ENCODE data around the gene CCDC92B.

Gene CCDC92B

GRCh38 chr17:2689411-2690164, 59.9 kb downstream of the CCDC92B start:
- TF ChIP-seq CTCF (conservative IDR thresholded peaks at IDR 0.05), result no peak
- no peak overlapping the region; the same call in 1 of the 2 replicates for H3K27ac ChIP-seq

GRCh38 chr17:2688351-2689342, 60.8 kb downstream of the CCDC92B start:
- H3K27ac ChIP-seq, result peak overlapping the region; percentile 75; the same call in 1 of the 2 replicates
- no peak for TF ChIP-seq CTCF (conservative IDR thresholded peaks at IDR 0.05)

- no peak for TF ChIP-seq CTCF (conservative IDR thresholded peaks at IDR 0.05)
- peak overlapping the region; percentile 75 for H3K27ac ChIP-seq
Measured at GRCh38 chr17:2687074-2687418, 62.4 kb downstream of the CCDC92B start.

- TF ChIP-seq CTCF (conservative IDR thresholded peaks at IDR 0.05), result no peak
Measured at GRCh38 chr17:2685696-2686095, 63.8 kb downstream of the CCDC92B start.

DNA sequence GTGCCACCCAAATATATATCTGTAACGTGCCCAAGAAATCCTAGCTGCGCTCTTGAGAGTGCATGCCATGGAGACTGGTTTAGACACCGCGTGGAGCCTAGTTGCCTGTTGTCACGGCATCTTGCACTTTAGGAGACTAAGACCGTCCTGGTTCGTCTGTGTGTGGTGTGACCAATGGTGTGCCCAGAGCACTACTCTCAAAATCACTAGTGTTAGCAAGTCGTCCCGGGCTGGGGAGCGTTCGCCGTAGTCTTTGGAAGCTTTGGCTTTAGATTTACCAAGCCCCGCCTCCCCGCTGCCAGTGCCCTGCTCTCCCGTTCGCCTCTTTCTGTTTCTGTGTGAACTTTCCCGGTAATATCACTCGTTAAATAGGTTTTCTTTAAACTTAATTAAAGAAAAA, 64.9 kb downstream of the CCDC92B start:
- no peak for TF ChIP-seq CTCF (conservative IDR thresholded peaks at IDR 0.05)
- H3K27ac ChIP-seq, result peak overlapping the region; percentile 75

More at GRCh38 chr17:2685696-2686095, 63.8 kb downstream of the CCDC92B start:
- peak overlapping the region; percentile 75 for H3K27ac ChIP-seq

DNA sequence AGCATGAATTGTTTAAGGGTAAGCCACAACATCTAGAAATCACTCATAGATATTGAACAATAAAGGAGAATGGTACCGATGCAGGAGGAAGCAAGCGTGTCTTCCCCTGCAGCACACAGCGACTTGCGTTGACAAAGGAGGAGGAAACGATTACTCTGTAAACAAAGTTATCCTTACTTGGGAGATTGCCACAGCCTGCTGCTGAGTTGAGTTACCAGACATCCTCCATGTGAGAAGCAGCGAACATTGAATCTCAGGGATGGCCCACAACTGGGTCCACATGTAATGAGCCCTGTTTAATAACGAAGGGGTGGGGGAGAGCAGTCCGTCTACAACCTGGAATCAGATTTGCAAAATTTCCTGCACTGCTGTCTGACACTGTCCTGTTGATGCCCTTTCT, 65.5 kb downstream of the CCDC92B start:
- no peak for TF ChIP-seq CTCF (conservative IDR thresholded peaks at IDR 0.05)
- peak overlapping the region; percentile 75 for H3K27ac ChIP-seq

Data from VCaP (cell line).